Astrocyte of the cerebellum (primary cell): ENCODE measurements around the gene CIITA.
A peak's percentile ranks its signal among the peaks of the same experiment; 100 is the strongest.

Source experiments
- DNase-seq: peaks from one replicate; pipeline ENCODE4 v3.0.0-alpha.2; 2011; ENCODE audit warnings: low read depth
- H3K4me3 ChIP-seq: 2 replicates; pipeline ENCODE4 v1.5.1; 2011; ENCODE audit warnings: mild to moderate bottlenecking, low read depth, low read length, moderate library complexity
- in situ Hi-C: cut with HindIII; loops from 2 replicates; pipeline ENCODE4 v1.10.0; 2017; ENCODE audit warnings: low sequenced_read_pairs
- TF ChIP-seq, protein P1 (sequence below): IDR thresholded peaks from 2 replicates; pipeline ENCODE4 v1.5.1; 2012; ENCODE audit warnings: low read length, low read depth, moderate library complexity, mild to moderate bottlenecking; ENCODE audit errors: missing control alignments

Gene CIITA

DNA sequence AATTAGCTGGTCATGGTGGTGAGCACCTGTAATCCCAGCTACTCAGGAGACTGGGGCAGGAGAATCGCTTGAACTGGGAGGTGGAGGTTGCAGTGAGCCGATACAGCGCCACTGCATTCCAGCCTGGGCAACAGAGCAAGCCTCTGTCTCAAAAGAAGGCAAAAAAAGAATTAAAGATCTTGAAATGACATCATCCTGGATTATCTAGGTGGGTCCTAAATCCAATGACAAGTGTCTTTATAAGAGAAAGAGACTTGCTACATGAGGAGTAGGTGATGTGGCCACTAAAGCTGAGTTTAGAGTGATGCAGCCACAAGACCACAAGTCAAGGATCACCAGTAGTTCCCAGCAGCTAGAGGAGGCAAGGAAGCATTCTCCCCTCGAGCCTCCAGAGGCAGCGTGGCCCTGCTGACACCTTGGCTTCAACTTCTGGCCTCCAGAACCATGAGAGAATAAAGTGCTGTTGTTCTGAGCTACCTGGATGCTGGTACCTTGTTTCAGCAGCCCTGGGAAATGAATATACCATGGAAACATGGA, 15.8 kb downstream of the CIITA start:
- in situ Hi-C loops: no loop called here
- TF ChIP-seq, protein P1, sequence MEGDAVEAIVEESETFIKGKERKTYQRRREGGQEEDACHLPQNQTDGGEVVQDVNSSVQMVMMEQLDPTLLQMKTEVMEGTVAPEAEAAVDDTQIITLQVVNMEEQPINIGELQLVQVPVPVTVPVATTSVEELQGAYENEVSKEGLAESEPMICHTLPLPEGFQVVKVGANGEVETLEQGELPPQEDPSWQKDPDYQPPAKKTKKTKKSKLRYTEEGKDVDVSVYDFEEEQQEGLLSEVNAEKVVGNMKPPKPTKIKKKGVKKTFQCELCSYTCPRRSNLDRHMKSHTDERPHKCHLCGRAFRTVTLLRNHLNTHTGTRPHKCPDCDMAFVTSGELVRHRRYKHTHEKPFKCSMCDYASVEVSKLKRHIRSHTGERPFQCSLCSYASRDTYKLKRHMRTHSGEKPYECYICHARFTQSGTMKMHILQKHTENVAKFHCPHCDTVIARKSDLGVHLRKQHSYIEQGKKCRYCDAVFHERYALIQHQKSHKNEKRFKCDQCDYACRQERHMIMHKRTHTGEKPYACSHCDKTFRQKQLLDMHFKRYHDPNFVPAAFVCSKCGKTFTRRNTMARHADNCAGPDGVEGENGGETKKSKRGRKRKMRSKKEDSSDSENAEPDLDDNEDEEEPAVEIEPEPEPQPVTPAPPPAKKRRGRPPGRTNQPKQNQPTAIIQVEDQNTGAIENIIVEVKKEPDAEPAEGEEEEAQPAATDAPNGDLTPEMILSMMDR: no peak
- DNase-seq: no peak
- H3K4me3 ChIP-seq: no peak overlapping the region

DNA sequence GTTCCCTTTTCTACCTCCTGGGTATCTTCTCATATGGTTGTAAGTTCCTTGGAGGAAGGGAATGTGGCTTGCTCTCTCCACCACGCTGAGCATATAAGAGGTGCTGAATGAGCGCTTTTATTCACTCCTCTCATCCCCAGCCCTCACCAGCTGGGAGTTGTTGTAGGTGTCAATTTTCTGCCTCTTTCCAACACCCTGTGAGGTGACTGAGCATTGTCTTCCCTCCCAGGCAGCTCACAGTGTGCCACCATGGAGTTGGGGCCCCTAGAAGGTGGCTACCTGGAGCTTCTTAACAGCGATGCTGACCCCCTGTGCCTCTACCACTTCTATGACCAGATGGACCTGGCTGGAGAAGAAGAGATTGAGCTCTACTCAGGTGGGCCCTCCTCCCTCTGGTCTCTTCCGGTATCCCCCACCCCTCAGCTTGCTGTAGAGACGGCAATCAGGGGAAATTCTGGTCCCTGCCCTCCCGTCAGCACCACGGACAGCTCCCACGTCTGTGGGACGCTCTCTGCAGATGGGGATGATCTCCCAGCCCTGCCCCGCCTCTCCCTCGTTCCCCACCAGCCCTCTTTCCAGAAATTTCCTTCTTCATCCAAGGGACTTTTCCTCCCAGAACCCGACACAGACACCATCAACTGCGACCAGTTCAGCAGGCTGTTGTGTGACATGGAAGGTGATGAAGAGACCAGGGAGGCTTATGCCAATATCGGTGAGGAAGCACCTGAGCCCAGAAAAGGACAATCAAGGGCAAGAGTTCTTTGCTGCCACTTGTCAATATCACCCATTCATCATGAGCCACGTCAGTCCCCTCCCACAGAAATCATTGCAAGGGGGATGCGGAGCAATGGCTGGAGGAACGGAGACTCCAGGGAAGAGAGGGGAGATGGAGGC, 18.3 kb downstream of the CIITA start:
- in situ Hi-C loops: no loop called here
- TF ChIP-seq, protein P1: no peak
- DNase-seq: peak; percentile 16
- no peak overlapping the region for H3K4me3 ChIP-seq

DNA sequence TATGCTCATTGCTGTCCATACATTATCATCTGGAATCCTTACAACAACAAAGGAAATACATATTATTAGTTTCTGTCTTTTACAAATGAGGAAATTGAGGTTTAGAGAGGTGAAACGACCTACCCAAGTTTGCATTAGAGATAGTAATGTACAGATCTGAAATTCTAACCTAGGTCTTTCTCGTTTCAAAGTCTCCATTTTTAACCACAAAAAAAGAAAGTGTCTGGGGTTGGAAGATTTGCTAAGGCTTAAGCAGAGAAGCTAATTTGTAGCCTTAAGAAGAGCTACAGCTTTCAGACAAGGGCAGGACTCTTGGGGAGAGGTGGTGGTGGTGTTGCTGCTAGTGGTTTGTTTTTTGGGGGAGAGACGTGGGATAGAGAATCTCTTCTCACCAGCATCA, 19.2 kb downstream of the CIITA start:
- in situ Hi-C loops: no loop called here
- TF ChIP-seq, protein P1: no peak

DNA sequence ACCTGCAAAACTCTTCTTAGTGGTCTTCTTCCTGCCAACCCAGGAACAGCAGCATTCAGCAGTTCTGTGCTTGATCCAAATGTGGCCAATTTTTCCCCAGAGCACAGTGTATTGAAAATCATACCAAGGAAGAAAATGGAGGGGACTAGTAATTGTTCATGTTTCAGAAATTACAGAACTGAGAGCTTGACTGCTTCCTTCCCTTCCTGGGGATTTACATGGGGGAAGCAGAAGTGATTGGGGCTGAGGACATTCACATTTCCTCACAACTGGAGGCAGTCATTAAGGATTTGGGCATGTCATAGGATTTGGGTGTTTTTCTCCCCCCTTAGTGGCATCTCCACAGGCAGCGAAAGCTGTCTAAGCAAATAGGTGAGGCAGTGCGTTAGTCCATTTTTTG, 19.7 kb downstream of the CIITA start:
- in situ Hi-C loops: no loop called here
- H3K4me3 ChIP-seq: no peak overlapping the region

More for the DNA sequence above, 19.2 kb downstream of the CIITA start:
- no peak for DNase-seq
- H3K4me3 ChIP-seq: no peak overlapping the region

DNA sequence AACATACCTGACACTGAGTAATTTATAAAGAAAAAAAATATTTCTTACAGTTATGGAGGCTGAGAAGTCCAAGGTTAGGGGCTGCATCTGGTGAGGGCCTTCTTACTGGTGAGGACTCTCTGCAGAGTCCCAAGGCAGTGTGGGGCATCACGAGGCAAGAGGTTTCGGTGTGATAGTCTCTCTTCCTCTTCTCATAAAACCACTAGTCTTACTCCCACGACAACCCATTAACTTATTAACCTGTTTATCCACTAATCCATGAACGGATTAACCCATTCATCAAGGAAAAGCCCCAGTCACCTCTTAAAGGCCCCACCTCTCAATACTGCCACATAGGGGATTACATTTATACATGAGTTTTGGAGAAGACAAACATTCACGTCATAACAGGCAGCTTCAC, 20.1 kb downstream of the CIITA start:
- TF ChIP-seq, protein P1: no peak
- in situ Hi-C loops: no loop called here
- no peak overlapping the region for H3K4me3 ChIP-seq
- no peak for DNase-seq

More for the DNA sequence above, 19.7 kb downstream of the CIITA start:
- no peak for DNase-seq
- TF ChIP-seq, protein P1: no peak

DNA sequence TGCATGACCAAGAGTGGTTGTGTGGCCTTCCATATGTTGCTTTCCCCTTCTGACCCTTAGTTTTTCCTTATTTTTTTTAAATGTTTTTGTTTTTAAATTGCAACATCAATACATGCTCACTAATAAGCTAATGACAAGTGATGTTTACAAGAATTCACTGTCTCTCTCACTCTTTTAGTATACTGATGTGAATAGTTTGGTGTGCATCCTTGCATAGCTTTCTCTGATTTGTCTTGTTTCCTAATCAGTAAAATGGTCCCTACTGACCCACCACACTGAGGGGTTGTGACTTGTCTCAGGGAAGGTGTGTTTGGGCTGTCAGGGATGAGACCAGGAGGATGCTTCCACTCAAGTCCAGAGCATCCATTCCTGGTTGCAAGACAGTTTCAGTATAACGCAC, 26.0 kb downstream of the CIITA start:
- TF ChIP-seq, protein P1: no peak
- no peak for DNase-seq
- H3K4me3 ChIP-seq: no peak overlapping the region
- in situ Hi-C loops: no loop called here
